Neural progenitor cell (in vitro differentiated cells): ENCODE results near the gene CRELD2. TPM values are rescaled to one million over a fixed set of nuclear protein-coding genes. Genes with fewer than 3 reads are reported as not detected.

ENCODE experiments used
- DNase-seq: peaks from one replicate; pipeline ENCODE4 v3.0.0-alpha.2; 2016; ENCODE audit warnings: low spot score
- H2AFZ ChIP-seq: fragments of 200-600 bp; sonication (generic); replicated peaks from 2 replicates; pipeline ENCODE4 v1.6.1; 2016; ENCODE audit warnings: antibody characterized with exemption
- H3F3A ChIP-seq: fragments of 200-600 bp; sonication (generic); 2 replicates; pipeline ENCODE4 v1.6.1; 2016; ENCODE audit warnings: antibody characterized with exemption, low read depth
- H3K27ac ChIP-seq: fragments of 200-600 bp; sonication (generic); 2 replicates; pipeline ENCODE4 v1.5.1; 2016; ENCODE audit warnings: mild to moderate bottlenecking
- H3K27me3 ChIP-seq: fragments of 200-600 bp; sonication (generic); 2 replicates; pipeline ENCODE4 v1.6.1; 2016; ENCODE audit warnings: mild to moderate bottlenecking, moderate library complexity
- H3K36me3 ChIP-seq: fragments of 200-600 bp; sonication (generic); 2 replicates; pipeline ENCODE4 v1.5.1; 2016
- H3K4me1 ChIP-seq: fragments of 200-600 bp; sonication (generic); 2 replicates; pipeline ENCODE4 v1.6.1; 2016; ENCODE audit warnings: mixed run types
- H3K4me2 ChIP-seq: fragments of 200-600 bp; sonication (generic); 2 replicates; pipeline ENCODE4 v1.6.1; 2016
- H3K4me3 ChIP-seq: fragments of 200-600 bp; sonication (generic); 2 replicates; pipeline ENCODE4 v1.5.1; 2016
- H3K79me2 ChIP-seq: fragments of 200-600 bp; sonication (generic); 2 replicates; pipeline ENCODE4 v1.6.1; 2016; ENCODE audit warnings: low read depth
- H3K9ac ChIP-seq: fragments of 200-600 bp; sonication (generic); 2 replicates; pipeline ENCODE4 v1.6.1; 2016
- H3K9me3 ChIP-seq: fragments of 200-600 bp; sonication (generic); 2 replicates; pipeline ENCODE4 v1.5.1; 2016; ENCODE audit warnings: low read depth
- H4K20me1 ChIP-seq: fragments of 200-600 bp; sonication (generic); 2 replicates; pipeline ENCODE4 v1.6.1; 2016; ENCODE audit warnings: low read depth
- H3K27ac Mint-ChIP-seq: 3 replicates; pipeline ENCODE4 v1.8.0; 2021; ENCODE audit warnings: mixed read lengths
- H3K27me3 Mint-ChIP-seq: 2 replicates; pipeline ENCODE4 v1.8.0; 2022; ENCODE audit warnings: low read depth, mild to moderate bottlenecking, inconsistent platforms, moderate library complexity, mixed read lengths; ENCODE audit not compliant: insufficient read depth
- H3K36me3 Mint-ChIP-seq: 3 replicates; pipeline ENCODE4 v1.8.0; 2021; ENCODE audit warnings: mixed read lengths
- H3K4me1 Mint-ChIP-seq: 3 replicates; pipeline ENCODE4 v1.8.0; 2021; ENCODE audit warnings: mixed read lengths
- H3K4me3 Mint-ChIP-seq: 3 replicates; pipeline ENCODE4 v1.8.0; 2021; ENCODE audit warnings: mild to moderate bottlenecking, moderate library complexity, mixed read lengths
- H3K9me3 Mint-ChIP-seq: 3 replicates; pipeline ENCODE4 v1.8.0; 2020; ENCODE audit warnings: mixed read lengths
- CTCF ChIP-seq: fragments of 200-600 bp; sonication (generic); IDR thresholded peaks from 2 replicates; pipeline ENCODE4 v1.5.1; 2017; ENCODE audit warnings: antibody characterized with exemption, mild to moderate bottlenecking
- EZH2 ChIP-seq: fragments of 200-600 bp; sonication (generic); IDR thresholded peaks from 2 replicates; pipeline ENCODE4 v1.6.1; 2017; ENCODE audit warnings: antibody characterized with exemption, mild to moderate bottlenecking, moderate library complexity
- EZH2phosphoT487 ChIP-seq: fragments of 200-600 bp; sonication (generic); IDR thresholded peaks from 2 replicates; pipeline ENCODE4 v1.6.1; 2017; ENCODE audit warnings: antibody characterized with exemption
- total RNA-seq: library from RNA; depleted of rRNA; stranded (reverse); fragments of >200 nt; gene quantifications from 2 replicates; pipeline ENCODE4 v1.2.3, GENCODE V29; 2015; ENCODE audit warnings: low replicate concordance

CRELD2 gene, protein sequence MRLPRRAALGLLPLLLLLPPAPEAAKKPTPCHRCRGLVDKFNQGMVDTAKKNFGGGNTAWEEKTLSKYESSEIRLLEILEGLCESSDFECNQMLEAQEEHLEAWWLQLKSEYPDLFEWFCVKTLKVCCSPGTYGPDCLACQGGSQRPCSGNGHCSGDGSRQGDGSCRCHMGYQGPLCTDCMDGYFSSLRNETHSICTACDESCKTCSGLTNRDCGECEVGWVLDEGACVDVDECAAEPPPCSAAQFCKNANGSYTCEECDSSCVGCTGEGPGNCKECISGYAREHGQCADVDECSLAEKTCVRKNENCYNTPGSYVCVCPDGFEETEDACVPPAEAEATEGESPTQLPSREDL
- 12.2 and 22.6 TPM in 2 replicates for total RNA-seq

GRCh38 chr22:49917974-49918910, at the start of gene CRELD2, which contains the start of gene ALG12:
Gene CRELD2 (plus strand): TSS chr22:49918634. CDS start chr22:49918770, 136 bp downstream.
Gene ALG12 (minus strand): TSS chr22:49918438. CDS start chr22:49913765, 4,673 bp downstream.
- H3K27me3 Mint-ChIP-seq, result peaks cover 6% of the 10 kb centered on the region
- peak; percentile 99 for DNase-seq
- H3F3A ChIP-seq, result peaks cover 11% of the 10 kb centered on the region
- peak within 1 kb of the TSS; percentile 83 for H3K9ac ChIP-seq
- peak within 1 kb of the TSS; percentile 84 for H3K4me3 ChIP-seq
- H3K27ac ChIP-seq, result peak within 1 kb of the TSS; percentile 95
- no peaks in the 10 kb centered on the region for H3K9me3 Mint-ChIP-seq
- H3K27me3 ChIP-seq, result peaks cover 8% of the 10 kb centered on the region
- no peaks in the 10 kb centered on the region for H3K36me3 ChIP-seq
- H3K36me3 Mint-ChIP-seq, result peaks cover 2% of the 10 kb centered on the region
- peak within 1 kb of the TSS; percentile 99 for H3K4me2 ChIP-seq
- H3K4me1 ChIP-seq, result no peaks in the 10 kb centered on the region
- peaks cover 14% of the 10 kb centered on the region for H3K4me1 Mint-ChIP-seq
- peaks cover 11% of the 10 kb centered on the region for H3K79me2 ChIP-seq
- H3K9me3 ChIP-seq, result no peaks in the 10 kb centered on the region
- H4K20me1 ChIP-seq, result peaks cover 16% of the 10 kb centered on the region
- peak within 1 kb of the TSS; percentile 89 for H2AFZ ChIP-seq
- peak within 1 kb of the TSS; percentile 92 for H3K4me3 Mint-ChIP-seq
- TF ChIP-seq CTCF (no peak), EZH2 (no peak), EZH2phosphoT487 (no peak)
- no peak within 1 kb of the TSS for H3K27ac Mint-ChIP-seq

- Mint-ChIP-seq H3K27me3 (no peaks in the 10 kb centered on the region), H3K4me3 (no peak overlapping the region), H3K27ac (no peak overlapping the region), H3K4me1 (no peaks in the 10 kb centered on the region), H3K9me3 (peaks cover 77% of the 10 kb centered on the region), H3K36me3 (peaks cover 70% of the 10 kb centered on the region)
- peaks cover 7% of the 10 kb centered on the region for H3K36me3 ChIP-seq
- no peak overlapping the region for H3K27ac ChIP-seq
- H3K4me2 ChIP-seq, result no peak overlapping the region
- H4K20me1 ChIP-seq, result no peaks in the 10 kb centered on the region
- peaks cover 99% of the 10 kb centered on the region for H3K79me2 ChIP-seq
- no peak overlapping the region for H3K9ac ChIP-seq
- no peak for TF ChIP-seq EZH2phosphoT487
- TF ChIP-seq EZH2, result no peak
- no peak for TF ChIP-seq CTCF
- H3K4me3 ChIP-seq, result no peak overlapping the region
- peaks cover 4% of the 10 kb centered on the region for H3K9me3 ChIP-seq
- H3F3A ChIP-seq, result peaks cover 3% of the 10 kb centered on the region
- no peak overlapping the region for H2AFZ ChIP-seq
- H3K27me3 ChIP-seq, result no peaks in the 10 kb centered on the region
- no peaks in the 10 kb centered on the region for H3K4me1 ChIP-seq
- DNase-seq, result no peak
Observed at GRCh38 chr22:49869086-49869830, 49.2 kb upstream of the CRELD2 start.
